SK-N-SH (cell line): ENCODE data around the gene DAZAP2. TPM values are rescaled to one million over a fixed set of nuclear protein-coding genes. Genes with fewer than 3 reads are reported as not detected.

Source experiments
- CTCF ChIA-PET: fragments of 300-600, 350-600 bp; formaldehyde crosslinking; extraction: SDS; loops from one replicate; lab custom pipeline; 2021; lab: Yijun Ruan, JAX
- POLR2A ChIA-PET: fragments of 350-600 bp; sonication (Branson Sonifier 250); formaldehyde crosslinking; extraction: SDS; loops from one replicate; lab custom pipeline; 2020; ENCODE audit warnings: antibody characterized with exemption, inconsistent platforms; lab: Yijun Ruan, JAX
- DNase-seq: peaks from one replicate; pipeline ENCODE4 v3.0.0; 2012
- H2AFZ ChIP-seq: fragments of 200-600 bp; sonication (generic); 2 replicates; pipeline ENCODE4 v1.8.1; 2016; ENCODE audit warnings: antibody characterized with exemption, mild to moderate bottlenecking, low read depth
- H3F3A ChIP-seq: fragments of 200-600 bp; sonication (generic); replicated peaks from 2 replicates; pipeline ENCODE3; 2016; ENCODE audit warnings: antibody characterized with exemption, mild to moderate bottlenecking; ENCODE audit not compliant: insufficient read depth
- H3K27ac ChIP-seq, 2 experiments: fragments of 200-500 bp in 1 of 2; fragments of 200-600 bp in 1 of 2; sonication (Bioruptor generic) in 1 of 2; sonication (generic), shearing (Covaris generic) in 1 of 2; 2 replicates each; pipeline versions ENCODE4 v1.5.1 to v1.6.1; 2014 to 2016; ENCODE audit warnings: low read depth in 2 of 2, inconsistent platforms in 1 of 2, low read length in 1 of 2, mild to moderate bottlenecking in 1 of 2, mixed read lengths in 1 of 2
- H3K27me3 ChIP-seq: fragments of 200-600 bp; sonication (generic), shearing (Covaris generic); 2 replicates; pipeline ENCODE4 v1.6.1; 2016; ENCODE audit warnings: mixed run types; ENCODE audit not compliant: insufficient read depth
- H3K36me3 ChIP-seq, 2 experiments: fragments of 200-500 bp in 1 of 2; fragments of 200-600 bp in 1 of 2; sonication (Bioruptor generic) in 1 of 2; sonication (generic) in 1 of 2; replicated peaks in 1 of 2; 2 replicates each; pipeline versions ENCODE3 to v1.5.1; 2014 to 2016; ENCODE audit warnings: low read length in 1 of 2, mild to moderate bottlenecking in 1 of 2; ENCODE audit not compliant: insufficient read depth in 2 of 2, control insufficient read depth in 1 of 2
- H3K4me1 ChIP-seq, 2 experiments: fragments of 200-500 bp in 1 of 2; fragments of 200-600 bp in 1 of 2; sonication (Bioruptor generic) in 1 of 2; sonication (generic), shearing (Covaris generic) in 1 of 2; 2 replicates each; pipeline versions ENCODE4 v1.5.1 to v1.6.1; 2014 to 2016; ENCODE audit warnings: low read depth in 1 of 2, low read length in 1 of 2, mixed run types in 1 of 2; ENCODE audit not compliant: insufficient read depth in 2 of 2, control insufficient read depth in 1 of 2
- H3K4me2 ChIP-seq: fragments of 200-600 bp; sonication (generic), shearing (Covaris generic); 2 replicates; pipeline ENCODE4 v1.6.1; 2017; ENCODE audit warnings: mixed run types
- H3K4me3 ChIP-seq, 2 experiments: fragments of 200-500 bp in 1 of 2; fragments of 200-600 bp in 1 of 2; sonication (Bioruptor generic) in 1 of 2; sonication (generic), shearing (Covaris generic) in 1 of 2; 2 replicates each; pipeline versions ENCODE4 v1.5.1 to v1.8.1; 2014 to 2016; ENCODE audit warnings: low read depth in 2 of 2, inconsistent platforms in 1 of 2, low read length in 1 of 2, mild to moderate bottlenecking in 1 of 2, mixed read lengths in 1 of 2, moderate library complexity in 1 of 2
- H3K79me2 ChIP-seq: fragments of 200-600 bp; sonication (generic); 2 replicates; pipeline ENCODE4 v1.8.1; 2017; ENCODE audit warnings: mild to moderate bottlenecking; ENCODE audit not compliant: insufficient read depth
- H3K9ac ChIP-seq: fragments of 200-600 bp; sonication (generic); 2 replicates; pipeline ENCODE4 v1.6.1; 2017; ENCODE audit warnings: mixed run types
- H3K9me2 ChIP-seq: fragments of 200-600 bp; sonication (generic); 2 replicates; pipeline ENCODE4 v1.6.1; 2017; ENCODE audit warnings: mixed run types
- H3K9me3 ChIP-seq: fragments of 200-600 bp; sonication (generic); 2 replicates; pipeline ENCODE4 v1.6.1; 2017; ENCODE audit warnings: mixed run types, mild to moderate bottlenecking, moderate library complexity
- H4K20me1 ChIP-seq: fragments of 200-600 bp; sonication (generic); 2 replicates; pipeline ENCODE4 v1.6.1; 2017; ENCODE audit warnings: mild to moderate bottlenecking, mixed run types; ENCODE audit not compliant: insufficient read depth
- CHD2 ChIP-seq: fragments of 150-350 bp; IDR thresholded peaks from 2 replicates; pipeline ENCODE4 v1.6.1; 2018; ENCODE audit warnings: low read length; ENCODE audit not compliant: partially characterized antibody
- FOSL2 ChIP-seq: IDR thresholded peaks from 2 replicates; pipeline ENCODE4 v1.4.0; 2012; ENCODE audit warnings: low read depth, mild to moderate bottlenecking, moderate library complexity, borderline replicate concordance
- FOXJ3 ChIP-seq: sonication (generic); formaldehyde crosslinking; IDR thresholded peaks from 2 replicates; pipeline ENCODE4 v1.5.1; 2020; ENCODE audit warnings: mild to moderate bottlenecking, missing genetic modification reagents
- GABPA ChIP-seq: IDR thresholded peaks from 2 replicates; pipeline ENCODE4 v1.4.0; 2012; ENCODE audit warnings: low read depth, mild to moderate bottlenecking
- GATA2 ChIP-seq: sonication (generic); formaldehyde crosslinking; IDR thresholded peaks from 2 replicates; pipeline ENCODE4 v1.5.0; 2020; ENCODE audit warnings: mild to moderate bottlenecking, missing genetic modification reagents
- MXI1 ChIP-seq: IDR thresholded peaks from 2 replicates; pipeline ENCODE4 v1.6.1; 2012; ENCODE audit warnings: mild to moderate bottlenecking, low read depth, low read length, improper control_type of control experiment
- NFIC ChIP-seq: IDR thresholded peaks from 2 replicates; pipeline ENCODE4 v1.4.0; 2012; ENCODE audit warnings: borderline replicate concordance
- NRF1 ChIP-seq: IDR thresholded peaks from 2 replicates; pipeline ENCODE4 v1.6.1; 2012; ENCODE audit warnings: low read depth, mild to moderate bottlenecking, low read length
- RXRA ChIP-seq: IDR thresholded peaks from 2 replicates; pipeline ENCODE4 v1.4.0; 2012; ENCODE audit warnings: low read depth, mild to moderate bottlenecking, borderline replicate concordance
- SMC3 ChIP-seq: IDR thresholded peaks from 2 replicates; pipeline ENCODE4 v1.6.1; 2012; ENCODE audit warnings: low read depth, low read length, improper control_type of control experiment
- TAF1 ChIP-seq: IDR thresholded peaks from 2 replicates; pipeline ENCODE4 v1.6.1; 2012; ENCODE audit warnings: low read depth, mild to moderate bottlenecking, low read length, moderate library complexity, borderline replicate concordance
- TCF12 ChIP-seq: IDR thresholded peaks from 2 replicates; pipeline ENCODE4 v1.4.0; 2012
- TEAD4 ChIP-seq: IDR thresholded peaks from 2 replicates; pipeline ENCODE4 v1.4.0; 2012; ENCODE audit warnings: mild to moderate bottlenecking, borderline replicate concordance; ENCODE audit not compliant: insufficient read depth
- WGBS: methylation state at CpG from one replicate; pipeline ENCODE4 v1.1.6; 2017; ENCODE audit warnings: low lambda C conversion rate; 5-methylcytosine and 5-hydroxymethylcytosine counted together
- polyA plus RNA-seq, 3 experiments: library from polyadenylated mRNA; depleted of rRNA; stranded (reverse); fragments of >200 nt; gene quantifications; 2 replicates each; pipeline ENCODE4 v1.2.3, GENCODE V29; 2012
- TF ChIP-seq, protein P1 (sequence below): fragments of 200-600 bp; sonication (generic); IDR thresholded peaks from 2 replicates; pipeline ENCODE4 v1.6.1; 2017; ENCODE audit warnings: antibody characterized with exemption, mild to moderate bottlenecking, moderate library complexity
- TF ChIP-seq, protein P2 (sequence below): fragments of 150-350 bp; IDR thresholded peaks from 2 replicates; pipeline ENCODE4 v1.6.1; 2017; ENCODE audit warnings: antibody characterized with exemption, low read length, low read depth, borderline replicate concordance
- TF ChIP-seq, protein P3 (sequence below): IDR thresholded peaks from 2 replicates; pipeline ENCODE4; 2012
- TF ChIP-seq, protein P4 (sequence below): IDR thresholded peaks from 2 replicates; pipeline ENCODE4 v1.4.0; 2012; ENCODE audit warnings: low read depth, borderline replicate concordance
- TF ChIP-seq, protein P5 (sequence below): IDR thresholded peaks from 2 replicates; pipeline ENCODE4 v1.4.0; 2012; ENCODE audit warnings: low read depth, borderline replicate concordance

The DAZAP2 gene
- polyA plus RNA-seq, 1 of the 3 experiments (the other 2 are of a cell fraction): 274 TPM

DNA sequence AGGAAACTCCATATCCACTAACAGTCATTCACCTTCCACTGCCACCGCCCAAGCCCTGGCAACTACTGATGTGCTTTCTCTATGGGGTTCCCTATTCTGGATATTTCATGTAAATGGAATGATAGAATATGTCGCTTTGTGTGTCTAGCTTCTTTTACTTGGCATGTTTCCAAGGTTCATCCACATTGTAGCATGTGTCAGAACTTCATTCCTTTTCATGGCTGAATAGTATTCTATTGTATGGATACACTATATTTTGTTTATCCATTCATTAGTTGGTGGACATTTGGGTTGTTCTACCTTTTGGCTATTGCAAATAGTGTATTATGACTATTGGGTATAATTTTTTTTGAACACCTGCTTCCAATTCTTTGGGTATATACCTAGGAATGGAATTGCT, 29.4 kb upstream of the DAZAP2 start (continued):
- TF ChIP-seq, protein P1, sequence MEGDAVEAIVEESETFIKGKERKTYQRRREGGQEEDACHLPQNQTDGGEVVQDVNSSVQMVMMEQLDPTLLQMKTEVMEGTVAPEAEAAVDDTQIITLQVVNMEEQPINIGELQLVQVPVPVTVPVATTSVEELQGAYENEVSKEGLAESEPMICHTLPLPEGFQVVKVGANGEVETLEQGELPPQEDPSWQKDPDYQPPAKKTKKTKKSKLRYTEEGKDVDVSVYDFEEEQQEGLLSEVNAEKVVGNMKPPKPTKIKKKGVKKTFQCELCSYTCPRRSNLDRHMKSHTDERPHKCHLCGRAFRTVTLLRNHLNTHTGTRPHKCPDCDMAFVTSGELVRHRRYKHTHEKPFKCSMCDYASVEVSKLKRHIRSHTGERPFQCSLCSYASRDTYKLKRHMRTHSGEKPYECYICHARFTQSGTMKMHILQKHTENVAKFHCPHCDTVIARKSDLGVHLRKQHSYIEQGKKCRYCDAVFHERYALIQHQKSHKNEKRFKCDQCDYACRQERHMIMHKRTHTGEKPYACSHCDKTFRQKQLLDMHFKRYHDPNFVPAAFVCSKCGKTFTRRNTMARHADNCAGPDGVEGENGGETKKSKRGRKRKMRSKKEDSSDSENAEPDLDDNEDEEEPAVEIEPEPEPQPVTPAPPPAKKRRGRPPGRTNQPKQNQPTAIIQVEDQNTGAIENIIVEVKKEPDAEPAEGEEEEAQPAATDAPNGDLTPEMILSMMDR: no peak
- TF ChIP-seq NRF1 (no peak), GABPA (no peak), CHD2 (no peak), RXRA (no peak), TAF1 (no peak), SMC3 (no peak), MXI1 (no peak), NFIC (no peak)
- TF ChIP-seq, protein P2, sequence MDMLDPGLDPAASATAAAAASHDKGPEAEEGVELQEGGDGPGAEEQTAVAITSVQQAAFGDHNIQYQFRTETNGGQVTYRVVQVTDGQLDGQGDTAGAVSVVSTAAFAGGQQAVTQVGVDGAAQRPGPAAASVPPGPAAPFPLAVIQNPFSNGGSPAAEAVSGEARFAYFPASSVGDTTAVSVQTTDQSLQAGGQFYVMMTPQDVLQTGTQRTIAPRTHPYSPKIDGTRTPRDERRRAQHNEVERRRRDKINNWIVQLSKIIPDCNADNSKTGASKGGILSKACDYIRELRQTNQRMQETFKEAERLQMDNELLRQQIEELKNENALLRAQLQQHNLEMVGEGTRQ: no peak
- TF ChIP-seq, protein P3, sequence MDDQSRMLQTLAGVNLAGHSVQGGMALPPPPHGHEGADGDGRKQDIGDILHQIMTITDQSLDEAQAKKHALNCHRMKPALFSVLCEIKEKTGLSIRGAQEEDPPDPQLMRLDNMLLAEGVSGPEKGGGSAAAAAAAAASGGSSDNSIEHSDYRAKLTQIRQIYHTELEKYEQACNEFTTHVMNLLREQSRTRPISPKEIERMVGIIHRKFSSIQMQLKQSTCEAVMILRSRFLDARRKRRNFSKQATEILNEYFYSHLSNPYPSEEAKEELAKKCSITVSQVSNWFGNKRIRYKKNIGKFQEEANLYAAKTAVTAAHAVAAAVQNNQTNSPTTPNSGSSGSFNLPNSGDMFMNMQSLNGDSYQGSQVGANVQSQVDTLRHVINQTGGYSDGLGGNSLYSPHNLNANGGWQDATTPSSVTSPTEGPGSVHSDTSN: no peak
- TF ChIP-seq, protein P4, sequence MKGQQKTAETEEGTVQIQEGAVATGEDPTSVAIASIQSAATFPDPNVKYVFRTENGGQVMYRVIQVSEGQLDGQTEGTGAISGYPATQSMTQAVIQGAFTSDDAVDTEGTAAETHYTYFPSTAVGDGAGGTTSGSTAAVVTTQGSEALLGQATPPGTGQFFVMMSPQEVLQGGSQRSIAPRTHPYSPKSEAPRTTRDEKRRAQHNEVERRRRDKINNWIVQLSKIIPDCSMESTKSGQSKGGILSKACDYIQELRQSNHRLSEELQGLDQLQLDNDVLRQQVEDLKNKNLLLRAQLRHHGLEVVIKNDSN: no peak
- TF ChIP-seq, protein P5, sequence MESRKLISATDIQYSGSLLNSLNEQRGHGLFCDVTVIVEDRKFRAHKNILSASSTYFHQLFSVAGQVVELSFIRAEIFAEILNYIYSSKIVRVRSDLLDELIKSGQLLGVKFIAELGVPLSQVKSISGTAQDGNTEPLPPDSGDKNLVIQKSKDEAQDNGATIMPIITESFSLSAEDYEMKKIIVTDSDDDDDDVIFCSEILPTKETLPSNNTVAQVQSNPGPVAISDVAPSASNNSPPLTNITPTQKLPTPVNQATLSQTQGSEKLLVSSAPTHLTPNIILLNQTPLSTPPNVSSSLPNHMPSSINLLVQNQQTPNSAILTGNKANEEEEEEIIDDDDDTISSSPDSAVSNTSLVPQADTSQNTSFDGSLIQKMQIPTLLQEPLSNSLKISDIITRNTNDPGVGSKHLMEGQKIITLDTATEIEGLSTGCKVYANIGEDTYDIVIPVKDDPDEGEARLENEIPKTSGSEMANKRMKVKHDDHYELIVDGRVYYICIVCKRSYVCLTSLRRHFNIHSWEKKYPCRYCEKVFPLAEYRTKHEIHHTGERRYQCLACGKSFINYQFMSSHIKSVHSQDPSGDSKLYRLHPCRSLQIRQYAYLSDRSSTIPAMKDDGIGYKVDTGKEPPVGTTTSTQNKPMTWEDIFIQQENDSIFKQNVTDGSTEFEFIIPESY: no peak

DNA sequence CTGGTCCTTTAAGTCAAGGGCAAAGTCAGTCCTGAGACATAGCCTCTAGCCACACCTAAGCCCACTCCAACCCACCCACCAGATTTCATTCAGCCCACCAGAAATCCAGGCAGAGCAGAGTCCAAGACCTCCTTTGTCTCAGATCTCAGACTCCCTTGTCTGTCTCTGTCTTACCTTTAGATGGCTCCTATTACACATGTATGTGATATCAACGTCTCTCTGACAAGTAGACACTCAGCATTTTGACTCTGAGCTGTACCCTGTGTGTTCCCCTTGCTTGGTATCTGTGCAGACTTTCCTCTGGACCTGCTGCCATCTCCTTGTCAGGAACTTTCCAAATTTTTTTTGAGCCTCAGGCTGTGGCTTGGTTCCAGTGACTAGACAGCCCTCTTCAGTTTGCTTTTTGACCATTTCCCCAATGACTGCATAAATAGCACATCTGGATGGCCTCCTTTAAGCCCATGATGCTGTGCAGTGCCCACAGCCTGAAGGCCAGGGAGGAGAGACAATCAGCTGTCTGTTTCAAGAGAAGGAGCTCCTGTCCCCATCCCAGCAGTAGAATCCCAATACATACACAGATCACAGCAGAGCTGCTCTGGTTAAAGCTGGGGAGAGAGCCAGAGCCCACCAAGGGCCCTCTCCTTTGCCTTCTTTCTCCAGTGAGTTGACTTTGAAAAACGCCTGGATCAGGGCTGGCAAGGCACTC, 27.8 kb upstream of the DAZAP2 start:
- ChIA-PET POLR2A (no interaction called here), CTCF (interaction anchor here (1.9 kb wide), 1 partner anchor 130 kb away, joined by 5 read pairs; no protein-coding TSS in a partner anchor)
- Histone ChIP-seq H3K4me1 (no peaks in the 10 kb centered on the region), H3K9ac (no peak overlapping the region), H2AFZ (no peak overlapping the region), H3K9me3 (no peaks in the 10 kb centered on the region), H3K36me3 (no peaks in the 10 kb centered on the region), H3K4me2 (no peak overlapping the region), H3K79me2 (no peaks in the 10 kb centered on the region), H3K9me2 (no peaks in the 10 kb centered on the region), H4K20me1 (no peaks in the 10 kb centered on the region), H3K27me3 (no peaks in the 10 kb centered on the region), H3K4me3 (no peak overlapping the region), H3K27ac (no peak overlapping the region), H3F3A (peaks cover 4% of the 10 kb centered on the region)
- no peak for DNase-seq
- 72% methylated on average over 2 of the region's 2 CpGs for WGBS
- no peak for TF ChIP-seq GATA2 (CRISPR knock-in tag)
- TF ChIP-seq NRF1: no peak
- TF ChIP-seq FOSL2: no peak
- TF ChIP-seq, protein P3: no peak
- TF ChIP-seq TEAD4: no peak
- TF ChIP-seq, protein P4: no peak
- no peak for TF ChIP-seq FOXJ3 (CRISPR knock-in tag)
- no peak for TF ChIP-seq RXRA
- no peak for TF ChIP-seq TCF12
- TF ChIP-seq, all 33 proteins: peak for 0
